GM18861 (cell line): ENCODE data around the gene APBB2.
"Not testable (repeated sequence)": the region's sequence is repeated elsewhere in the genome, so short reads cannot be mapped to it uniquely, and the experiment has no call there.

Experiments
- ATAC-seq: cut with Tn5 transposase; IDR thresholded peaks from one replicate; pipeline ENCODE4 v1.9.1; 2021; ENCODE audit not compliant: unreplicated experiment

The APBB2 gene

GRCh38 chr4:40916880-40917279, 297.5 kb downstream of the APBB2 start:
- no peak for ATAC-seq

GRCh38 chr4:40916218-40916555, 298.2 kb downstream of the APBB2 start:
- no peak for ATAC-seq

GRCh38 chr4:40915318-40916217, 298.8 kb downstream of the APBB2 start:
- ATAC-seq: no peak

GRCh38 chr4:40912460-40913184, 301.7 kb downstream of the APBB2 start:
- no peak for ATAC-seq

- no peak for ATAC-seq
These were observed 303.6 kb downstream of the APBB2 start for GRCh38 chr4:40910706-40911105.

GRCh38 chr4:40909363-40909876, 304.9 kb downstream of the APBB2 start:
- no peak for ATAC-seq

GRCh38 chr4:40908702-40909362, 305.5 kb downstream of the APBB2 start:
- ATAC-seq: peak; percentile 83

GRCh38 chr4:40908297-40908696, 306.0 kb downstream of the APBB2 start:
- ATAC-seq: no peak

- ATAC-seq: no peak
These were observed 308.9 kb downstream of the APBB2 start for GRCh38 chr4:40905414-40905813.

- not testable (repeated sequence) for ATAC-seq
These were observed 313.8 kb downstream of the APBB2 start for GRCh38 chr4:40900531-40900930.

GRCh38 chr4:40897557-40898203, 316.7 kb downstream of the APBB2 start:
- peak; percentile 49 for ATAC-seq

- ATAC-seq: no peak
These were observed 323.6 kb downstream of the APBB2 start for GRCh38 chr4:40890764-40891163.

GRCh38 chr4:40890199-40890598, 324.1 kb downstream of the APBB2 start:
- ATAC-seq: no peak

GRCh38 chr4:40888933-40889332, 325.4 kb downstream of the APBB2 start:
- ATAC-seq: no peak

- no peak for ATAC-seq
These were observed 326.6 kb downstream of the APBB2 start for GRCh38 chr4:40887764-40888131.

- no peak for ATAC-seq
These were observed 327.2 kb downstream of the APBB2 start for GRCh38 chr4:40886931-40887763.

GRCh38 chr4:40881851-40882250, 332.5 kb downstream of the APBB2 start:
- ATAC-seq: no peak

GRCh38 chr4:40881096-40881495, 333.2 kb downstream of the APBB2 start:
- no peak for ATAC-seq

GRCh38 chr4:40878548-40879055, 335.7 kb downstream of the APBB2 start:
- no peak for ATAC-seq

- no peak for ATAC-seq
These were observed 337.3 kb downstream of the APBB2 start for GRCh38 chr4:40877081-40877480.
